ENCODE results near the gene SH2D4B.

The SH2D4B gene

GRCh38 chr10:80545258-80545881, 7.7 kb downstream of the SH2D4B start:
- no peak for DNase-seq

- DNase-seq: no peak
Measured at GRCh38 chr10:80552151-80552646, 14.5 kb downstream of the SH2D4B start.

- DNase-seq: no peak
Measured at GRCh38 chr10:80553436-80553835, 15.7 kb downstream of the SH2D4B start.

GRCh38 chr10:80554050-80554449, 16.3 kb downstream of the SH2D4B start:
- DNase-seq: no peak

- no peak for DNase-seq
Measured at GRCh38 chr10:80555415-80555814, 17.7 kb downstream of the SH2D4B start.

- no peak for DNase-seq
Measured at GRCh38 chr10:80561950-80562349, 24.2 kb downstream of the SH2D4B start.

GRCh38 chr10:80567292-80567691, 29.6 kb downstream of the SH2D4B start:
- no peak for DNase-seq

- no peak for DNase-seq
Measured at GRCh38 chr10:80569131-80569895, 31.6 kb downstream of the SH2D4B start.

GRCh38 chr10:80571352-80571751, 33.6 kb downstream of the SH2D4B start:
- no peak for DNase-seq

- DNase-seq: no peak
Measured at GRCh38 chr10:80579181-80579763, 41.6 kb downstream of the SH2D4B start.

- DNase-seq: no peak
Measured at GRCh38 chr10:80579849-80580637, 42.3 kb downstream of the SH2D4B start.

GRCh38 chr10:80580638-80581468, 43.2 kb downstream of the SH2D4B start:
- no peak for DNase-seq

- no peak for DNase-seq
Measured at GRCh38 chr10:80581469-80581835, 43.8 kb downstream of the SH2D4B start.

GRCh38 chr10:80582286-80582960, 44.7 kb downstream of the SH2D4B start:
- no peak for DNase-seq

- no peak for DNase-seq
Measured at GRCh38 chr10:80583685-80584084, 46.0 kb downstream of the SH2D4B start.

- no peak for DNase-seq
Measured at GRCh38 chr10:80585812-80586211, 48.1 kb downstream of the SH2D4B start.

GRCh38 chr10:80588546-80588945, 50.8 kb downstream of the SH2D4B start:
- no peak for DNase-seq

GRCh38 chr10:80589726-80590373, 52.1 kb downstream of the SH2D4B start:
- DNase-seq: no peak

GRCh38 chr10:80590585-80591125, 53.0 kb downstream of the SH2D4B start:
- DNase-seq: no peak

- DNase-seq: no peak
Measured at GRCh38 chr10:80596391-80597257, 58.9 kb downstream of the SH2D4B start.

All from effector CD8-positive, alpha-beta T cell (primary cell).